ENCODE results near the gene SEMA4B. TPM values are rescaled to one million over a fixed set of nuclear protein-coding genes. Genes with fewer than 3 reads are reported as not detected.

The SEMA4B gene
- total RNA-seq, 1 donor from 2014 or later: 41.9 TPM

DNA sequence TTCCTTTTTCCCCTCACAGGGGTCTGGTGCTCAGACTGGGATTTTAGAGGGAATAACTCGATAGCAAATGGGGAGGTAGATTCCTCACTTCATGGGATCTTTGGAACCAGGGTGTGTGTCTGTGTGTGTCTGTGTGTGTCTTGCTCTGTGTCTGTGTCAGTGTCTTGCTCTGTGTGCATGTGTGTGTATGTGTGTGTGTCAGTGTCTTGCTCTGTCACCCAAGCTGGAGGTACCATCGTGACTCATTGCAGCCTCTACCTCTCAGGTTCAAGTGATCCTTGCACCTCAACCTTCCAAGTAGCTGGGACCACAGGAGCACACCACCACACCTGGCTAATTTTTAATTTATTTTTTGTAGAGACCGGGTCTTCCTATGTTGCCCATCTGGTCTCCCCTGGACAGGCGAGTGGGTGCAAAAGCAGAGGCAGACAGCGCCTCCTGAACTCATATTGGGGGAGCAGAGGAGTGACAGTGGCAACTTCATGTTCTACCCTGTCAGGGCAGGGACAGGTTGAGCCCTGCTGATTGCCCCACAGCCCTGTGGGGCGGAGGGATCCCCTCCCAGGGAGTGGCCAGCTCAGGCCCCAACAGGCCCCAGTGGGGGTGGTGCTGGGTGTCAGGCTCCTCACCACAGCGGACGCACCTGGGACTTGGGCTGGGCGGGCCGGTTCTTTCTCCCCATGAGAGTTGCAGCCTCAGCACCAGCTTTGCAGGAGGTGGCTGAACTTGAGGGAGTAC, 10.4 kb upstream of the SEMA4B start:
- no peaks in the 10 kb centered on the region for H3K27me3 Mint-ChIP-seq
- peaks cover 7% of the 10 kb centered on the region for H3K4me1 Mint-ChIP-seq (ENCODE audit: low read depth)
- TF ChIP-seq, protein P1, sequence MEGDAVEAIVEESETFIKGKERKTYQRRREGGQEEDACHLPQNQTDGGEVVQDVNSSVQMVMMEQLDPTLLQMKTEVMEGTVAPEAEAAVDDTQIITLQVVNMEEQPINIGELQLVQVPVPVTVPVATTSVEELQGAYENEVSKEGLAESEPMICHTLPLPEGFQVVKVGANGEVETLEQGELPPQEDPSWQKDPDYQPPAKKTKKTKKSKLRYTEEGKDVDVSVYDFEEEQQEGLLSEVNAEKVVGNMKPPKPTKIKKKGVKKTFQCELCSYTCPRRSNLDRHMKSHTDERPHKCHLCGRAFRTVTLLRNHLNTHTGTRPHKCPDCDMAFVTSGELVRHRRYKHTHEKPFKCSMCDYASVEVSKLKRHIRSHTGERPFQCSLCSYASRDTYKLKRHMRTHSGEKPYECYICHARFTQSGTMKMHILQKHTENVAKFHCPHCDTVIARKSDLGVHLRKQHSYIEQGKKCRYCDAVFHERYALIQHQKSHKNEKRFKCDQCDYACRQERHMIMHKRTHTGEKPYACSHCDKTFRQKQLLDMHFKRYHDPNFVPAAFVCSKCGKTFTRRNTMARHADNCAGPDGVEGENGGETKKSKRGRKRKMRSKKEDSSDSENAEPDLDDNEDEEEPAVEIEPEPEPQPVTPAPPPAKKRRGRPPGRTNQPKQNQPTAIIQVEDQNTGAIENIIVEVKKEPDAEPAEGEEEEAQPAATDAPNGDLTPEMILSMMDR (IDR thresholded peaks at IDR 0.05; ENCODE audit: unreplicated experiment): no peak
- H3K27ac Mint-ChIP-seq: no peak overlapping the region
- H3K4me3 Mint-ChIP-seq (ENCODE audit: low read depth): no peak overlapping the region
- DNase-seq (ENCODE audit: low spot score, unreplicated experiment): no peak
- H3K36me3 Mint-ChIP-seq (ENCODE audit: insufficient read depth): peaks cover 3% of the 10 kb centered on the region
- H3K9me3 Mint-ChIP-seq (ENCODE audit: low read depth): no peaks in the 10 kb centered on the region

DNA sequence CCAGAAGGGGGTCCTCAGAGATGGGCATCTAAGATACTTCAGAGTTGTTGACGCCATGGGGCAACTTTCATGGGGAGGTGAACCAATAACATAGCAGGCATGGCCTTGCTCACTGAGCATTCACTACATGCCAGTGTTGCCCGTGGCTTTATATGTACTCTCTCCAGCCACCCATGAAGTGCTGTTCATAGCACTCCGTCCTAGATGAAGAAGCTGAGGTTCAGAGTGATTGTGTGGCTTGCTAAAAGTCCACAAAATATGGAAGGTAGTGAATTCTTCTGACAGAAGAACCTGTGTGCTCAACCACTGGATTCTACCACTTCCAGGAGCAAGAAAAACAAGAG, 9.8 kb upstream of the SEMA4B start:
- Mint-ChIP-seq H3K9me3 (ENCODE audit: low read depth) (no peaks in the 10 kb centered on the region), H3K27me3 (no peaks in the 10 kb centered on the region), H3K4me3 (ENCODE audit: low read depth) (no peak overlapping the region), H3K36me3 (ENCODE audit: insufficient read depth) (peaks cover 3% of the 10 kb centered on the region), H3K4me1 (ENCODE audit: low read depth) (peaks cover 7% of the 10 kb centered on the region), H3K27ac (no peak overlapping the region)
- TF ChIP-seq, protein P1 (IDR thresholded peaks at IDR 0.05; ENCODE audit: unreplicated experiment): no peak
- DNase-seq (ENCODE audit: low spot score, unreplicated experiment): no peak

DNA sequence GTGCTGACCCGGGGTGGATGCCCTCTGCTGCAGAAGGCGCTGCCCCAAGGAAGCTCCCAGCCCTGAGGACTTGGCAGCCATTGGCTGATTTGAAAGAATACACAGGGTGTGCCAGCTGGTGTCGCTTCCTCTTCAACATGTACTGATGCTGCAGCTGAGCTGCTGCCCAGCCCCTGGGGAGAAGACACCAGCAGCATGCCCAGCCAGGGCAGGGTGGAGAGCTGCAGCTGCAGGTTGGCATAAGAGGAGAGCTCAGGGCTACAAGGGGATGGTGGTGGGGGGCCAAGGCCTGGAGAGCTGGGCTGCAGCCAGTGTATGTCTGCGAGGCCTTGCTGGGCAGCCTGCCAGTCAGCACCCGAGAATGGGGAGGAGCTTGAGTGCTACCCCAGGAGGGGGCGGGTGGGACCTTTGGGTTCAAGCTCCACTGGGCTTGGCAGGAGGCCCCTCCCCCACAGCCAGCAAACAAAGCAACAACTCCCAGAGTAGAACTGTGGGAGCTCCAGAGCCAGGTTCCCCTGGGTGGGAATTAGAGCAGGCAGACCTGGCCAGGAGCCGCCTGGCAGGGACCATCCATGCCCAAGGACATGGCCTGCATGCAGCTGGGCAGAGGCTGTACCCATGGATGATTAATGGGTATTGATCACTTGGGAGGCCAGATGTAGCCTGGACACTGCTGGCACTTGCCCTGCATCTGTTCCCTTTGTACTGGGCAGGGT, 9.2 kb upstream of the SEMA4B start:
- H3K27me3 Mint-ChIP-seq: no peaks in the 10 kb centered on the region
- DNase-seq (ENCODE audit: low spot score, unreplicated experiment): no peak
- TF ChIP-seq, protein P1 (IDR thresholded peaks at IDR 0.05; ENCODE audit: unreplicated experiment): no peak
- H3K4me3 Mint-ChIP-seq (ENCODE audit: low read depth): no peak overlapping the region
- no peaks in the 10 kb centered on the region for H3K9me3 Mint-ChIP-seq (ENCODE audit: low read depth)
- H3K36me3 Mint-ChIP-seq (ENCODE audit: insufficient read depth): peaks cover 3% of the 10 kb centered on the region
- H3K4me1 Mint-ChIP-seq (ENCODE audit: low read depth): peaks cover 7% of the 10 kb centered on the region
- no peak overlapping the region for H3K27ac Mint-ChIP-seq

DNA sequence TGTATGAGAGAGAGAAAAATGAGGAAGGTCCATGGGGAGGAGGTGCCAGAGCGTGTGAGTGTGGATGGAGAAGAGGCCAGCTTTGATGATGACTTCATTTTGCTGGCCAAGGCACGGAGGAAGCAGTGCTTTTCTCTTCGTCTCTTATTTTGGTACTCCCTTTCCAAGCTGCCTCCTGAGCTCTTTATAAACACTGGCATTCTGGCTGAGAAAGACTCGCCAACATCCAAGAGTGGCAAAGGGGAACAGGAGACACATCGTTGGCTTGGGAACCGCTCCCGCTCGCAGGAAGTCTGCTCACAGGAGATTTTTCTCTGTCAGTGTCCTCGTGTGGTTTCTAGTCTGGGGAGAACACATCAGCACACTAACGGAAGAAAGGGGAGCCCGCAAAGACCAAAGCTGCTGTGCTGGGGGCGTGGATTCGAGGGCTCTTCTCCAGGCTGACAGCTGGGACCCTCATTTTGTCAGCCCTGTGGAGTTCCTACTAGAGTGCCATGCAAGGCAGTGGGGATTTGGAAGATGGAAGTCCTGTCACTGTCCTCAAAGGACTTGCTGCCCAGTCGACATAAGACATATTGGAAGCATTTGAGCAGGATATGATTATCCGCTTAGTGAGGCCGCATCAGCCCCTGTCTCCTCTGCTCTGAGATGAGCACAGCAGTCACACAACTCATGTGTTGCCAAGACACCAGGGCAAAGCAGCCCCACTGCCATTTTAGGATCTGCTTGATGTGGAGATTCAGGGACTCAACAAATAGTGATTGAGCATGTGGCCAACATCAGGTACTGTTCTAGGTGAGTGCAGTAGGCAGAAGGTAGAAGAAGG, 8.0 kb upstream of the SEMA4B start:
- H3K36me3 Mint-ChIP-seq (ENCODE audit: insufficient read depth): peaks cover 3% of the 10 kb centered on the region
- TF ChIP-seq, protein P1 (IDR thresholded peaks at IDR 0.05; ENCODE audit: unreplicated experiment): no peak
- H3K27me3 Mint-ChIP-seq: no peaks in the 10 kb centered on the region
- no peak overlapping the region for H3K4me3 Mint-ChIP-seq (ENCODE audit: low read depth)
- H3K27ac Mint-ChIP-seq: no peak overlapping the region
- no peaks in the 10 kb centered on the region for H3K9me3 Mint-ChIP-seq (ENCODE audit: low read depth)
- peaks cover 7% of the 10 kb centered on the region for H3K4me1 Mint-ChIP-seq (ENCODE audit: low read depth)
- no peak for DNase-seq (ENCODE audit: low spot score, unreplicated experiment)

DNA sequence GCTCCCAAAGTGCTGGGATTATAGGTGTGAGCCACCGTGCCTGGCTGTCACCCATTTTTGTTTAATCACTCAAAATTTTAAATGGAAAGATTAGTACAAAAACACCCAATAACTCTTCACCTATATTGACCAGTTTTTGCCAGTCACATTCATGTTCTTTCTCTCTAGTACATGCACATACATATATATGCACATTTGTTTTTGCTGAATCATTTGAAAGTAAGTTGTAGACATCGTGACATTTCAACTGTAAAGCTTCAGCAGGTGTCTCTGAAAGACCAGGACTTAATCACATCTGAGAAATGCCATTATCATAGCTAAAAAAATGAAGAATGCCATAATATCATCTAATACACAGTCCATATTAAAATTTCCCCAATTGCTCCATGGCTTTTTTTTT, 6.5 kb upstream of the SEMA4B start:
- Mint-ChIP-seq H3K4me1 (ENCODE audit: low read depth) (peaks cover 7% of the 10 kb centered on the region), H3K36me3 (ENCODE audit: insufficient read depth) (peaks cover 3% of the 10 kb centered on the region)

More for the DNA sequence above, 6.5 kb upstream of the SEMA4B start:
- Mint-ChIP-seq H3K27ac (no peak overlapping the region), H3K9me3 (ENCODE audit: low read depth) (no peaks in the 10 kb centered on the region), H3K4me3 (ENCODE audit: low read depth) (no peak overlapping the region), H3K27me3 (no peaks in the 10 kb centered on the region)
- TF ChIP-seq, protein P1 (IDR thresholded peaks at IDR 0.05; ENCODE audit: unreplicated experiment): no peak
- no peak for DNase-seq (ENCODE audit: low spot score, unreplicated experiment)

Data from progenitor cell of endocrine pancreas (in vitro differentiated cells).